NOMO-1 treated with DMSO at 0.1 percent for 48 hours (cell line): ENCODE data around the gene CSNK1G2.
"Not testable (repeated sequence)": the region's sequence is repeated elsewhere in the genome, so short reads cannot be mapped to it uniquely, and the experiment has no call there.

Experiments used
- DNase-seq: peaks from one replicate; lab custom pipeline; 2025; ENCODE audit not compliant: unreplicated experiment; lab: John Stamatoyannopoulos, UW

The CSNK1G2 gene

GRCh38 chr19:1986357-1987162, 45.6 kb downstream of the CSNK1G2 start:
- no peak for DNase-seq

GRCh38 chr19:1987197-1988187, 46.5 kb downstream of the CSNK1G2 start:
- no peak for DNase-seq

- DNase-seq = not testable (repeated sequence)
Measured at GRCh38 chr19:1988464-1988863, 47.5 kb downstream of the CSNK1G2 start.

- no peak for DNase-seq
Measured at GRCh38 chr19:1989513-1990229, 48.7 kb downstream of the CSNK1G2 start.

- DNase-seq = no peak
Measured at GRCh38 chr19:1990230-1991017, 49.5 kb downstream of the CSNK1G2 start.

- no peak for DNase-seq
Measured at GRCh38 chr19:1991018-1991913, 50.3 kb downstream of the CSNK1G2 start.

- no peak for DNase-seq
Measured at GRCh38 chr19:1992759-1993260, 51.8 kb downstream of the CSNK1G2 start.

- no peak for DNase-seq
Measured at GRCh38 chr19:1997353-1998233, 56.6 kb downstream of the CSNK1G2 start.

GRCh38 chr19:1998712-1999708, 58.0 kb downstream of the CSNK1G2 start:
- no peak for DNase-seq

GRCh38 chr19:1999856-2000515, 59.0 kb downstream of the CSNK1G2 start:
- no peak for DNase-seq

- DNase-seq = no peak
Measured at GRCh38 chr19:2003874-2004273, 62.9 kb downstream of the CSNK1G2 start.

GRCh38 chr19:2010135-2010668, 69.2 kb downstream of the CSNK1G2 start:
- no peak for DNase-seq

- no peak for DNase-seq
Measured at GRCh38 chr19:2011169-2011568, 70.2 kb downstream of the CSNK1G2 start.

GRCh38 chr19:2012941-2013682, 72.1 kb downstream of the CSNK1G2 start:
- no peak for DNase-seq

- DNase-seq = no peak
Measured at GRCh38 chr19:2013683-2013961, 72.7 kb downstream of the CSNK1G2 start.

GRCh38 chr19:2014131-2014571, 73.2 kb downstream of the CSNK1G2 start:
- no peak for DNase-seq
